OCI-LY1 (cell line): ENCODE data around the gene PGAM2.

Experiments
- H2AFZ ChIP-seq: fragments of 200-600 bp; sonication (generic), shearing (Covaris generic); 2 replicates; pipeline ENCODE4 v1.6.0; 2014; ENCODE audit warnings: antibody characterized with exemption, mild to moderate bottlenecking, low read length
- H3F3A ChIP-seq: fragments of 200-600 bp; sonication (generic), shearing (Covaris generic); 2 replicates; pipeline ENCODE4 v1.6.0; 2014; ENCODE audit warnings: mild to moderate bottlenecking, antibody characterized with exemption, low read length, moderate library complexity; ENCODE audit not compliant: insufficient read depth
- H3K27ac ChIP-seq: fragments of 200-600 bp; sonication (generic); 2 replicates; pipeline ENCODE4 v1.5.1; 2014; ENCODE audit warnings: low read length, mixed run types, mild to moderate bottlenecking, low read depth; ENCODE audit not compliant: poor library complexity, severe bottlenecking
- H3K27me3 ChIP-seq: fragments of 200-600 bp; sonication (generic); 2 replicates; pipeline ENCODE4 v1.6.0; 2014; ENCODE audit warnings: antibody characterized with exemption, mild to moderate bottlenecking, low read length, moderate library complexity; ENCODE audit not compliant: insufficient read depth
- H3K36me3 ChIP-seq: fragments of 200-600 bp; sonication (generic); 2 replicates; pipeline ENCODE4 v1.6.1; 2014; ENCODE audit warnings: mild to moderate bottlenecking, antibody characterized with exemption, low read length, moderate library complexity, mixed read lengths; ENCODE audit not compliant: insufficient read depth
- H3K4me1 ChIP-seq: fragments of 200-600 bp; sonication (generic); 2 replicates; pipeline ENCODE4 v1.5.1; 2014; ENCODE audit warnings: mild to moderate bottlenecking, low read length, moderate library complexity; ENCODE audit not compliant: insufficient read depth, severe bottlenecking
- H3K4me2 ChIP-seq: fragments of 200-600 bp; sonication (generic), shearing (Covaris generic); 2 replicates; pipeline ENCODE4 v1.6.1; 2014; ENCODE audit warnings: low read length
- H3K4me3 ChIP-seq: fragments of 200-600 bp; sonication (generic); 2 replicates; pipeline ENCODE4 v1.5.1; 2014; ENCODE audit warnings: low read length, low read depth, mild to moderate bottlenecking, mixed read lengths; ENCODE audit not compliant: poor library complexity, severe bottlenecking
- H3K79me2 ChIP-seq: fragments of 200-600 bp; shearing (Covaris generic); 2 replicates; pipeline ENCODE4 v1.6.1; 2016; ENCODE audit warnings: mixed run types, low read length, mixed read lengths; ENCODE audit not compliant: insufficient read depth
- H3K9ac ChIP-seq: fragments of 200-600 bp; sonication (generic), shearing (Covaris generic); 2 replicates; pipeline ENCODE4 v1.6.1; 2014; ENCODE audit warnings: mild to moderate bottlenecking, low read length, mixed read lengths
- H3K9me2 ChIP-seq: fragments of 200-600 bp; sonication (generic), shearing (Covaris generic); 2 replicates; pipeline ENCODE4 v1.6.1; 2014; ENCODE audit warnings: low read depth, mild to moderate bottlenecking, low read length, mixed read lengths
- H3K9me3 ChIP-seq: fragments of 200-600 bp; shearing (Covaris generic); 2 replicates; pipeline ENCODE4 v1.6.1; 2014; ENCODE audit warnings: low read length, mixed read lengths
- H4K20me1 ChIP-seq: fragments of 200-600 bp; sonication (generic), shearing (Covaris generic); 2 replicates; pipeline ENCODE4 v1.6.0; 2016; ENCODE audit warnings: mild to moderate bottlenecking, low read length; ENCODE audit not compliant: insufficient read depth
- CTCF ChIP-seq: fragments of 200-600 bp; sonication (generic), shearing (Covaris generic); IDR thresholded peaks from 2 replicates; pipeline ENCODE4 v1.5.1; 2017; ENCODE audit warnings: mild to moderate bottlenecking, antibody characterized with exemption, low read length, moderate library complexity, mixed read lengths
- EZH2 ChIP-seq: fragments of 200-600 bp; sonication (generic), shearing (Covaris generic); IDR thresholded peaks from 2 replicates; pipeline ENCODE4 v1.8.0; 2017; ENCODE audit warnings: borderline replicate concordance, mixed run types, mild to moderate bottlenecking, antibody characterized with exemption, low read length, moderate library complexity, mixed read lengths

The PGAM2 gene

DNA sequence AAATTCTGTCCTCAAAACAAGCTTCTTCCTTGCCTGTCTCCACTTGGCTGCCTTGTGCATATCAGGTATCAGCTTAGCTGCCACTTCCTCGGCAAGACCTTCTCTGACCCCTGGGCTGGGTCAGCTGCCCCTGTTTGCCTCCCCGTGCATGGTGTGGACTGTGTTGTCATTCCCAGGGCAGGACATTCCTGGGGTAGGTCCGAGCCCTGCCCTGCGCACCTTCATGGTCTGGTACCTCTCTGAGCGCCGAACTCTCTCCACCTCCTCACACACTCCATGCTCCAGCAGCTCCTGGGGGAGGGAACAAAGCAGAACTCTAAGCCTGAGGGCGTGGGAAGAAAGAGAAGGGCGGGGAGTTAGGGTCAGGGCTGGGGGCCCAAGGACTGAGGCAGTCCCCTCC, 13.2 kb upstream of the PGAM2 start:
- Histone ChIP-seq H3F3A (peaks cover 4% of the 10 kb centered on the region; the same call in 1 of the 2 replicates), H3K4me2 (no peak overlapping the region), H2AFZ (no peak overlapping the region), H3K79me2 (no peaks in the 10 kb centered on the region), H3K27ac (peak overlapping the region; percentile 28), H3K36me3 (peaks cover 82% of the 10 kb centered on the region), H3K4me3 (no peak overlapping the region), H3K9ac (peak overlapping the region; percentile 20; the same call in 1 of the 2 replicates), H3K27me3 (no peaks in the 10 kb centered on the region), H3K4me1 (peaks cover 39% of the 10 kb centered on the region), H4K20me1 (no peaks in the 10 kb centered on the region), H3K9me3 (no peaks in the 10 kb centered on the region), H3K9me2 (no peaks in the 10 kb centered on the region)
- TF ChIP-seq EZH2: no peak
- TF ChIP-seq CTCF: no peak

DNA sequence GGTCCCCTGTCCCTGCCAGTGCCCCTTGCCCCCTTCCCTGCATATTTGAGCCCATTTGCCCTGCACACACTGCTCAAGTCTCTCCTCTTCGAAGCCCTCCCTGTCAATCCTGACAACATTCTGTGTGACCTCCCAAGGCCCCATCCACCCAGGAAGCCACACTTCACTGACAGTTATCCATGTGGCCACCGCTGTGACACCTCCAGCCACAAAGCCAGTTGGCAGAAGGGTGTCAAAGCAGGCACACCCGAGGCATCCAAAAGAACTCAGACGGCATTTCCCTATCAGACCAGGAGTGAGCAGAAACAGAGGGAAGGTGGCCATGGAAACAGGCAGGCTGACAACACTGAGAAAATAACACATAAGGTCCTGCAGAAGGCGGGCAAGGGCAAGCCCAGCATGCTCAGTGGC, 12.3 kb upstream of the PGAM2 start:
- Histone ChIP-seq H3K9me3 (no peaks in the 10 kb centered on the region), H3K4me1 (peaks cover 31% of the 10 kb centered on the region), H2AFZ (no peak overlapping the region), H3K27ac (no peak overlapping the region), H3K36me3 (peaks cover 90% of the 10 kb centered on the region), H3K9ac (no peak overlapping the region), H3K4me2 (no peak overlapping the region), H3K9me2 (no peaks in the 10 kb centered on the region), H3F3A (no peaks in the 10 kb centered on the region), H3K79me2 (no peaks in the 10 kb centered on the region), H4K20me1 (no peaks in the 10 kb centered on the region), H3K27me3 (no peaks in the 10 kb centered on the region), H3K4me3 (no peak overlapping the region)
- no peak for TF ChIP-seq CTCF
- no peak for TF ChIP-seq EZH2

DNA sequence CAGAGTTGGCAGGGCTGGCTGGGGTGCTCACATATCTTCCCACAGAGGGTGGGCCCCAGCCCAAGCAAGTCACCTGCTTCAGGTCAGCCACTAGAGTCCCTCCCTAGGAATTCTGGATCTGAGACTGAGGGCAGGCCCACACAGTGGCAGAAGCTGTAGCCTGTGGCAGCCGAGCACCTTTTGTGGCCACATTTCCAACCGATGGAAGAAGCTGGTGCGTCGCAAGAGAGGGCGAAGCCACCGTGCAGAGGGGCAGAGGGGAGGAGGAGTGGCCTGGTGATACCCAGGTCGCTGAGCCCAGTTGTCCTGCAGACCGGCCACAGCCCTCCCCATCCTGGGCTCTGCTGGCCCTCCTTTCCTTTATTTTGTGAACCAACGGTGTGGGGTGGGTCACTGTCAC, 11.7 kb upstream of the PGAM2 start:
- H3K36me3 ChIP-seq: peaks cover 95% of the 10 kb centered on the region
- no peak overlapping the region for H2AFZ ChIP-seq
- H3K4me1 ChIP-seq: peaks cover 31% of the 10 kb centered on the region
- no peak overlapping the region for H3K9ac ChIP-seq
- no peaks in the 10 kb centered on the region for H3K27me3 ChIP-seq
- no peak overlapping the region for H3K27ac ChIP-seq
- H3K4me3 ChIP-seq: no peak overlapping the region
- no peaks in the 10 kb centered on the region for H3K9me2 ChIP-seq
- no peaks in the 10 kb centered on the region for H3K9me3 ChIP-seq
- H3K4me2 ChIP-seq: no peak overlapping the region
- no peaks in the 10 kb centered on the region for H3K79me2 ChIP-seq
- H4K20me1 ChIP-seq: no peaks in the 10 kb centered on the region
- no peaks in the 10 kb centered on the region for H3F3A ChIP-seq
- TF ChIP-seq EZH2: no peak
- no peak for TF ChIP-seq CTCF
